Measurements from ENCODE around the gene LEMD2.
A peak's percentile ranks its signal among the peaks of the same experiment; 100 is the strongest.
"Not testable (repeated sequence)": the region's sequence is repeated elsewhere in the genome, so short reads cannot be mapped to it uniquely, and the experiment has no call there.

Gene LEMD2

GRCh38 chr6:33788694-33789549 lies at the start of gene LEMD2:
LEMD2 (minus strand) TSS chr6:33789130; CDS start chr6:33789116, 14 bp downstream.
- Mint-ChIP-seq H3K4me3 (peak within 1 kb of the TSS; percentile 99), H3K27ac (ENCODE audit: low read depth) (peak within 1 kb of the TSS; percentile 98), H3K9me3 (no peaks in the 10 kb centered on the region), H3K27me3 (no peaks in the 10 kb centered on the region), H3K4me1 (peaks cover 52% of the 10 kb centered on the region), H3K36me3 (ENCODE audit: insufficient read depth) (peaks cover 24% of the 10 kb centered on the region)
- DNase-seq (ENCODE audit: low spot score in 2 of 2) (peak; percentile 91 to 93), ATAC-seq (replicated peaks; ENCODE audit: extremely low read depth, poor library complexity, severe bottlenecking) (peak; percentile 86)

- ATAC-seq (replicated peaks; ENCODE audit: extremely low read depth, poor library complexity, severe bottlenecking) (no peak), DNase-seq (ENCODE audit: low spot score in 2 of 2) (no peak)
- Mint-ChIP-seq H3K27me3 (peaks cover 20% of the 10 kb centered on the region), H3K9me3 (peaks cover 5% of the 10 kb centered on the region), H3K4me3 (no peak overlapping the region), H3K27ac (ENCODE audit: low read depth) (no peak overlapping the region), H3K4me1 (peaks cover 12% of the 10 kb centered on the region), H3K36me3 (ENCODE audit: insufficient read depth) (no peaks in the 10 kb centered on the region)
Observed at GRCh38 chr6:33837971-33838665, 49.2 kb upstream of the LEMD2 start.

DNA sequence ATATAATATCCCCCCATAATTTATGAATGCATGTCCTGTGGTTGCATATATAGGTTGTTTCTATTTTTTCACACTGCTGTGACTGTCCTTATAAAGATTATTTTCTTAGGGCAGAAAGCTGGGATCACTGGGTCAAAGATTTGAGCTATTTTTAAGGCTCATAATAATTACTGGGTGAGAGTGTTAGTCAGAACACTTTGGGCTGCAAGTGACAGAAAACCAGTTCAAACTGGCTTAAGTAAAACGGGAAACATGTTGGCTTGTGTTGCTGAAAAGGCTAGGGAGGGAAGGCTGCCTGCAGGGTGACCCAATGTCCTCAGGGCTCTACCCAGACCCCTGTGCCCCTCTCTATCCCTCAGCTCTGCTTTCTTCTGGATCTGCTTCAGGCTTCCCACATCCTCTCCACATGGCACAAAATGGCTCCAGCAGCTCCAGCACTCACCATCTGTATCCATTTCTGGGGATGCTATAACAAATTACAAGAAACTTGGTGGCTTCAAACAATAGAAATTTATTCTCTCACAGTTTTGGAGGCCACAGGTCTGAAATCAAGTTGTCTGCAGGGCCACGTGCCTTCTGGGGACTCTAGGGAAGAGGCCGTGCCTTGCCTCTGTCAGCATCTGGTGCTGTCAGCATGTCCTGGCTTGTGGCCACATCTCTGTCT lies 48.0 kb upstream of the LEMD2 start:
- peaks cover 5% of the 10 kb centered on the region for H3K9me3 Mint-ChIP-seq
- H3K36me3 Mint-ChIP-seq (ENCODE audit: insufficient read depth) = no peaks in the 10 kb centered on the region
- peaks cover 12% of the 10 kb centered on the region for H3K4me1 Mint-ChIP-seq
- no peak overlapping the region for H3K27ac Mint-ChIP-seq (ENCODE audit: low read depth)
- no peak for DNase-seq (ENCODE audit: low spot score in 2 of 2)
- no peak for ATAC-seq (replicated peaks; ENCODE audit: extremely low read depth, poor library complexity, severe bottlenecking)
- H3K27me3 Mint-ChIP-seq = peaks cover 20% of the 10 kb centered on the region
- no peak overlapping the region for H3K4me3 Mint-ChIP-seq

- Mint-ChIP-seq H3K4me1 (peaks cover 3% of the 10 kb centered on the region), H3K9me3 (peaks cover 5% of the 10 kb centered on the region), H3K27ac (ENCODE audit: low read depth) (no peak overlapping the region), H3K36me3 (ENCODE audit: insufficient read depth) (no peaks in the 10 kb centered on the region), H3K4me3 (no peak overlapping the region), H3K27me3 (peaks cover 40% of the 10 kb centered on the region)
- ATAC-seq (replicated peaks; ENCODE audit: extremely low read depth, poor library complexity, severe bottlenecking) = no peak
- DNase-seq (ENCODE audit: low spot score in 2 of 2) = no peak
Observed at GRCh38 chr6:33834401-33835392, 45.8 kb upstream of the LEMD2 start.

GRCh38 chr6:33833599-33833998 lies 44.7 kb upstream of the LEMD2 start:
- Mint-ChIP-seq H3K27me3 (peaks cover 48% of the 10 kb centered on the region), H3K4me3 (no peak overlapping the region), H3K27ac (ENCODE audit: low read depth) (no peak overlapping the region), H3K4me1 (no peaks in the 10 kb centered on the region), H3K36me3 (ENCODE audit: insufficient read depth) (no peaks in the 10 kb centered on the region), H3K9me3 (peaks cover 5% of the 10 kb centered on the region)
- no peak for DNase-seq (ENCODE audit: low spot score in 2 of 2)
- no peak for ATAC-seq (replicated peaks; ENCODE audit: extremely low read depth, poor library complexity, severe bottlenecking)

- not testable (repeated sequence) for H3K27ac Mint-ChIP-seq (ENCODE audit: low read depth); ATAC-seq (replicated peaks; ENCODE audit: extremely low read depth, poor library complexity, severe bottlenecking)
- peaks cover 56% of the 10 kb centered on the region for H3K27me3 Mint-ChIP-seq
Observed at GRCh38 chr6:33832831-33833230, 43.9 kb upstream of the LEMD2 start.

GRCh38 chr6:33831725-33832124 lies 42.8 kb upstream of the LEMD2 start:
- DNase-seq (ENCODE audit: low spot score in 2 of 2); H3K4me3 Mint-ChIP-seq; H3K36me3 Mint-ChIP-seq (ENCODE audit: insufficient read depth); H3K9me3 Mint-ChIP-seq; H3K4me1 Mint-ChIP-seq; ATAC-seq (replicated peaks; ENCODE audit: extremely low read depth, poor library complexity, severe bottlenecking); H3K27ac Mint-ChIP-seq (ENCODE audit: low read depth): not testable (repeated sequence)
- peaks cover 53% of the 10 kb centered on the region for H3K27me3 Mint-ChIP-seq

More at GRCh38 chr6:33832831-33833230, 43.9 kb upstream of the LEMD2 start:
- not testable (repeated sequence) for H3K36me3 Mint-ChIP-seq (ENCODE audit: insufficient read depth); DNase-seq (ENCODE audit: low spot score in 2 of 2); H3K9me3 Mint-ChIP-seq; H3K4me3 Mint-ChIP-seq; H3K4me1 Mint-ChIP-seq

DNA sequence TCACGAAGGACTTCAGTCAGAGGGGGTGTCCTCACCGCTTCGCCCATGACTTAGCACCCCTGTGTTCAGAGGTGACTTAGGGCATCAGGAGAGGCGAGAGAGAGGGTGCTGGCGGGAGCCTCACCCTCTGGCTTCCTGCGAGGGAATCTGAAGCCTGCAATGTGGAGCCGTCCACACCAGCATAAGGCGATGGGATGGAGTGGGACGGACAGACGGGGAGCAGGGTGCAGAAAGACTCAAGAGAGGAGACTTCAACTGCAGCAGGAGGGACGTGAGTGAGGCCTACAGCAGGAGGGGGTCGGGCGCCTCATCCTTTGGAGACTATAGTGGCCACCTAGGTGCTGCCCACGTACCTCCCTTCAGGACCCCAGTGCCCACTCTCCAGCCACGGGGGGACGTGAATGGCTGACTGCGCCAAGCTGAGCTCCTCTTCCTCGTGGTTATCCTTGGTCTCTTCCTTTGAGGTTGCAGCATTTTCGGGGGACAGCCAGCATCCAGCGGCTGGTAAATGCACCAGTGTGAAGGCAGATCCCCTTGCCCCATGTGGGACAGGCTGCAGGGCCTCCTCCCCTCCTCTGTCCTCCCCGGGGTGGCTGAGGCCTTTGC lies 41.8 kb upstream of the LEMD2 start:
- DNase-seq (ENCODE audit: low spot score in 2 of 2) (no peak), ATAC-seq (replicated peaks; ENCODE audit: extremely low read depth, poor library complexity, severe bottlenecking) (no peak)
- no peaks in the 10 kb centered on the region for H3K9me3 Mint-ChIP-seq
- peak overlapping the region; percentile 74 for H3K27ac Mint-ChIP-seq (ENCODE audit: low read depth)
- H3K4me1 Mint-ChIP-seq = no peaks in the 10 kb centered on the region
- H3K27me3 Mint-ChIP-seq = peaks cover 49% of the 10 kb centered on the region
- no peak overlapping the region for H3K4me3 Mint-ChIP-seq
- no peaks in the 10 kb centered on the region for H3K36me3 Mint-ChIP-seq (ENCODE audit: insufficient read depth)

GRCh38 chr6:33828764-33829731 lies 40.1 kb upstream of the LEMD2 start:
- Mint-ChIP-seq H3K4me3 (no peak overlapping the region), H3K27me3 (peaks cover 40% of the 10 kb centered on the region), H3K27ac (ENCODE audit: low read depth) (no peak overlapping the region), H3K36me3 (ENCODE audit: insufficient read depth) (no peaks in the 10 kb centered on the region), H3K4me1 (no peaks in the 10 kb centered on the region), H3K9me3 (no peaks in the 10 kb centered on the region)
- ATAC-seq (replicated peaks; ENCODE audit: extremely low read depth, poor library complexity, severe bottlenecking) (no peak), DNase-seq (ENCODE audit: low spot score in 2 of 2) (no peak)

- Mint-ChIP-seq H3K27ac (ENCODE audit: low read depth) (no peak overlapping the region), H3K36me3 (ENCODE audit: insufficient read depth) (no peaks in the 10 kb centered on the region), H3K4me1 (no peaks in the 10 kb centered on the region), H3K4me3 (no peak overlapping the region), H3K27me3 (peaks cover 40% of the 10 kb centered on the region), H3K9me3 (no peaks in the 10 kb centered on the region)
- DNase-seq (ENCODE audit: low spot score in 2 of 2) = no peak
- no peak for ATAC-seq (replicated peaks; ENCODE audit: extremely low read depth, poor library complexity, severe bottlenecking)
Observed at GRCh38 chr6:33828452-33828763, 39.5 kb upstream of the LEMD2 start.

Measured in central memory CD8-positive, alpha-beta T cell (primary cell).